Hindlimb muscle (tissue), 1 donor: ENCODE data around the gene TMEM97. TPM values are rescaled to one million over a fixed set of nuclear protein-coding genes. Genes with fewer than 3 reads are reported as not detected.
"Not testable (repeated sequence)": the region's sequence is repeated elsewhere in the genome, so short reads cannot be mapped to it uniquely, and the experiment has no call there.

Source experiments
- DNase-seq: peaks from one replicate; pipeline ENCODE4 v3.0.0-alpha.2; 2013
- polyA plus RNA-seq: library from polyadenylated mRNA; unstranded; fragments of 120-200 nt; gene quantifications from one replicate; pipeline ENCODE4 v1.2.1, GENCODE V29; 2013; ENCODE audit not compliant: insufficient read length

Gene TMEM97
- 16.1 TPM for polyA plus RNA-seq

DNA sequence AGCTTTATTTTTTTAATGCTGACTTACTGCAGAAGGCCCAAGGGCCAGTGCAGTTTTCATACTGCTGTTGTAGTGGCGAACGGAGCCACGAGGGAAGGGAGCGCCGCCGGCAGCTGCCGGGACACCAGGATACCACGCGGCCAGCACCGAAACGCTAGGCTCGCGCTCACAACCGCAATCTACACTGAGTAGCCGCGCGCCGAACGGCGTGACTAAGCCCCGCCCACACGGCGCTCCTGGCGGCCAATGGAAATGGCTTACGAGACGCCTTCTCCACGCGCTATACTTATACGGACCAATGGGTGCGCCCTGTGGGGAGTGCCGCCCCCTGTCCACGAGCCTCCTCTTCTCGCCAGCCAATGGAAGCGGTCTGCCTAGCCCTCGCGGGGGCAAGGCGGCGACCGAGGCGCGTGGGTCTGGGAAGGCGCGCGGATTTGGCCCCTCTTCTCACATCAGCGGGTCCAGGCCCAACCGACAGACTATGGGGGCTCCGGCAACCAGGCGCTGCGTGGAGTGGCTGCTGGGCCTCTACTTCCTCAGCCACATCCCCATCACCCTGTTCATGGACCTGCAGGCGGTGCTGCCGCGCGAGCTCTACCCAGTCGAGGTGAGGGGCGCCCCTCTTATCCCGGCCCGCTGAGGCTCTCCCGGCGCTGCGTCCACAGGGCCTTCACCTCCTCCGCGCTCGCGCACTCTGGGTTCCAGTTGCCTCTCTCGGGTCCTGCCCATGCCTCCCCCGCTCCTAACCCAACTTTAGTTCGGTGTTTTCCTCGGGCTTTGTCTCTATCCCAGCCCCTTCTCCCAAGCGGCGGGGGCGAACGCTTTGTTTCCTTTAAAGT, at the start of gene TMEM97:
Gene TMEM97, plus strand, starts transcription at position 442 of the 839 bp plus-strand sequence. Its CDS starts 40 bp downstream, at position 482.
- peak; percentile 96 for DNase-seq

DNA sequence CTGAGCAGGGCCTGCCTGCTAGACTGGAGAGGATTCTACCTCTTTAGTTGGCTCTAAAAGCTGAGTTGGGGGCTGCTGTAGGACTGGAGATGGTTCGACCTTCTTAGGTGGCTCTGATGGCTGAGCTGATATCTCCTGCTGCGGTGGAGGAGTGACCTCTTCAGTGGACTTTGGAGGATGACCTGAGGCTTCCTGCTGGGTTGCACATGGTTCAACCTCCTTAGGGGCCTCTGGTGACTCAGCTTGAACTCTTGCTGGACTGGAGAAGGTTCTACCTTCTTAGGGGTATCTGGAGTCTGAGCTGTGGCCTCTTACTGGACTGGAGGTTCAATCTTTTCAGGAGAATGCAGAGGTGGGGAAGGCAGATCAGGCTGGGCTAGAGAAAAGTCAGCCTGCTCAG, 48.9 kb upstream of the TMEM97 start:
- no peak for DNase-seq

DNA sequence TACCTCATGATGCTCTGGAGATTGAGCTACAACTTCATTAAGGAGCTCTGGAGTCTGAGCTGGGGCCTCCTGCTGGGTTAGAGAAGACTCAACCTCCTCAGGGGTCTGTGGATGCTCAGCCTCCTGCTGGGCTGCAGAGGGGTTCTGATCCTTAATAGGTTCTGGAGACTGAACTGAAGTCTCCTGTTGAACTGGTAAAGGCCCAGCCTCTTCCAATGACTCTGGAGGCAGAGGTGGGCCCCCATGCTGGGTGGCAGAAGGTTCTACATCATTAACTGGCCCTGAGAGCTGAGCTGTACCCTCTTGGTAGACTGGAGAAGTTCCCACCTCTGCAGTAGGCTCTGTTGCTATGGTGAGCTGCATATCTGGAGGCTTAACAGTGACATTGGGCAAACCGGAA, 48.1 kb upstream of the TMEM97 start:
- no peak for DNase-seq

DNA sequence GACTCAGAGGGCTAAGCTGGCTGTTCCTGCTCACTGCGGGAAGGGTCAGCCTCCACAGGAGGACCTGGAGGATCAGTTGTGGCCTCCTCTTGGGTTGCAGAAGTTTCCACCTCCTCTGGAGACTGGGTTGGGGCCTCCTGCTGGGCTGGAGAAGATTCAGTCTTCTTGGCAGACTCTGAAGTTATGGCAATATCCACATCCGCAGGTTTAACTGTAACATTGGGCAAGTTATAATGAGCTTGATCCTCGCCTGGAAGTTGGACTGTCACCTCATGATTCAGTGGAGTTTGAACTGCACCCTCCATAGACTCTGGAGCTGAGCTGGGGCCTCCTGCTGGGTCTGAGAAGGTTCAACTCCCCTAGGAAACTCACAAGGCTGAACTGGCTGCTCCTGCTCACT, 47.6 kb upstream of the TMEM97 start:
- DNase-seq: no peak

DNA sequence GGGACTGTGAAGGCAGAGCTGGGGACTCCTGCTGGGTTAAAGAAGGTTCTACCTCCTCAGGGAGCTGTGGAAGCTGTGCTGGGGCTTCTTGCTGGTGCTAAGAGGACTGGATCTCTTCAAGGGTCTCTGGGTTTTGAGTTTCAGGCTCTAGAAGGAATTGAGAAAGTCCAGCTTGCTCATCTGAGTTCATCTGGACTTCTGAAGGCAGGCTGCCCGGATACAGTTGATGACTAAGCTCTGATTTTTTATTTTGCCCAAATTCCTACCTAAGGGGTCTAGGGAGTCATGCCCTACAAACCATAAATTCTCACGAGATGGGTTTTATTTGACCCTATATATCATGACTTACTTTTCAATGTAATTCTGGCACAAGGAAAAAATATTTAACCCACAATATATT, 46.8 kb upstream of the TMEM97 start:
- DNase-seq: no peak

DNA sequence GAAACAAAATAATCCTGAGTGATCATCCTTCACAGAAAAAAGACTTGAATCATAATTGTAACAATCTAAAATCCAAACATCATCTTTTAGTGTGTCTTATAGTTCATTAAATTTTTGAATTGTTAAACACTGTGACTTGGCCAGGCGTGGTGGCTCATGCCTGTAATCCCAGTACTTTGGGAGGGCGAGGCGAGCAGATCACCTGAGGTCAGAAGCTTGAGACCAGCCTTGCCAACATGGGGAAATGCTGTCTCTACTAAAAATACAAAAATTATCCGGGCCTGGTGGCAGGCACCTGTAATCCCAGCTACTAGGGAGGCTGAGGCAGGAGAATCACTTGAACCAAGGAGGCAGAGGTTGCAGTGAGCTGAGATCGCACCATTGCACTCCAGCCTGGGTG, 45.7 kb upstream of the TMEM97 start:
- not testable (repeated sequence) for DNase-seq

DNA sequence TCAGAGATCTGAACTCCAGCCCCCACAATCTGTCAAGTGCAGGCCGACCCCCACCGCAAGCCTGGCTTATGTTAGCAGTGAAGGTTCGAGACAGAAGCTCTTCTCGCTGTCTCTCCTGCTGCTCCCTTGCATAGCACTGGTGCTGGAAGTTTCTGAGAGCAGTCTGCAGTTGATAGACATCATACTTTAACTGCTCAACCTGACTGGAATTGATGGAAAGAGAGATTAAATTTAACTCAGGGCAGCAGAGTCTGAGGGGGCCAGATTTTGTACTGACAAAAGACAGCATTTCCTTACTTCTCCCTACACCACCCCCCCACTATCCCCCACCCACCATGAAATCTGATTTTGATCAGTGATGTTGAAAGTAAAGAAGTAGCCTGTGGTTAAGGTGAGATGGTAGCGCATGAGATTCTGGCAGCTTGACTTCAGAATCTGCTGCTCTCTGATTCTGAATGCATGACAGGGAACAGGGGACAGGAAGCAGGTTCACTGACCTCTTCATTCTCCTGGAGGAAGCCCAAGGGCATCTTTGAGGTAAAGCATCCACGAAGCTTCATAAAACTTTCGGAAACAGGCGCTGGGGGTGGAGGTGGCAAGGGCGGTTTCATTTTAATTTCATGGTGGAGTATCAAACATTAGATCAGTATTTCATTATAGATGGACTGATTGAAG, 44.3 kb upstream of the TMEM97 start:
- DNase-seq: no peak

DNA sequence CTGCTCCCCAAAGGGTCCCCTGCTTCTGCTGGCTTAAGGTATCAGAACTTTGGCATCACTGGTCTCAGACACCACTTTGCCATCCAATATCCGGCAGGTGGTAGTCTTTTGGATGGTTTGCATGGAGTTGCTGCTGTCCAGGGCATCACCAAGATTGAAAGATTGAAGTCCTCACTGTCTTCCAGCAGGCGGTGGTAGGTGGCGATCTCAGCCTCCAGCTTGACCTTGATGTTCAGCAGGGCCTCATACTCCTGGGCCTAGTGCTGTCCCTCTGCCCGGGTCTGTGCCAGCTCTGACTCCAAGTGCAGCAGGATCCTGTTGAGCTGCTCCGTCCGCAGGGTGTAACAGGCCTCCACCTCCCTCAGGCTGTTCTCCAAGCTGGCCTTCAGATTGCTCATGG, 43.0 kb upstream of the TMEM97 start:
- DNase-seq: no peak

DNA sequence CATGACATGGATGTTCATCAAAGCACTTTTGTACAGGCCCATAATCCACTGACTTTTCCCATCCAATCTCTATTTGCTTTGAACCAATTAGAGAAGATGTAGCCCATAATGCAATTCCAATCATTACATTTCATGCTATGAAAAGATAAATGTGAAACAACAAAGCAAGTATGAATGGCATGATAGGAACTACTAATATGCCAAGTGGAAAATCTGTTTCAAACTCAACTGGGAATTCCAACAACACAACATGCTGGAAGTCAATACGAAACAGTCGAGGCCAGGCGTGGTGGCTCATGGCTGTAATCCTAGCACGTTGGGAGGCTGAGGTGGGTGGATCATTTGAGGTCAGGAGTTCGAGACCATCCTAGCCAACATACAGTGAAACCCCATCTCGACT, 39.6 kb upstream of the TMEM97 start:
- no peak for DNase-seq

DNA sequence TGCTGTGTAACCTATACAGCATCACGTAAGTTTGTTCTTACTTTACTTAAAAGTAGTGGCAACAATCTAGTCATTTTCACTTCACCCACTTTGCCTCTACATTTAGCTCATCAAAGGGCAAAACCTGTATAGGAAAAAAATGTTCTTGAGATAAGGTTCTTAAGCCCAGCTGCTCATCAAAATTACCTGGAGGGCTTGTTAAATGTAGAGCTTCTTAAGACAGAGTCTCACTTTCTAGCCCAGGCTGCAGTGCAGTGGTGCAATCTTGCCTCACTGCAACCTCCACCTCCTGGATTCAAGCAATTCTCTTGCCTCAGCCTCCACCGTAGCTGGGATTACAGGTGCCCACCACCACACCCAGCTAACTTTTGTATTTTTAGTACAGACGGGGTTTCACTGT, 38.2 kb upstream of the TMEM97 start:
- no peak for DNase-seq

DNA sequence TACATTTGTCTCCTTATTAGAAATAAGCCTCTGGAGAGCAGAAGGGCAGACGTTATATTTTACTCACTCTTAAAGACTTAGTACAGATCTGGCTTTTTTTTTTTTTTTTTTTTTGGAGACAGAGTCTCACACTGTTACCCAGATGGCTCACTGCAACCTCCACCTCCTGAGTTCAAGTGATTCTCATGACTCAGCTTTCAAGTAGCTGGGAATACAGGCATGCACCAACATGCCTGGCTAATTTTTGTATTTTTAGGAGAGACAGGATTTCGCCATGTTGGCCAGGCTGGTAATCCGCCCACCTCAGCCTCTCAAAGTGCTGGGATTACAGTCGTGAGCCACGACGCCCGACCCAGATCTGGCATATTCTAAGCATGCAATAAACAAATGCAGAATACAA, 36.4 kb upstream of the TMEM97 start:
- DNase-seq: no peak

DNA sequence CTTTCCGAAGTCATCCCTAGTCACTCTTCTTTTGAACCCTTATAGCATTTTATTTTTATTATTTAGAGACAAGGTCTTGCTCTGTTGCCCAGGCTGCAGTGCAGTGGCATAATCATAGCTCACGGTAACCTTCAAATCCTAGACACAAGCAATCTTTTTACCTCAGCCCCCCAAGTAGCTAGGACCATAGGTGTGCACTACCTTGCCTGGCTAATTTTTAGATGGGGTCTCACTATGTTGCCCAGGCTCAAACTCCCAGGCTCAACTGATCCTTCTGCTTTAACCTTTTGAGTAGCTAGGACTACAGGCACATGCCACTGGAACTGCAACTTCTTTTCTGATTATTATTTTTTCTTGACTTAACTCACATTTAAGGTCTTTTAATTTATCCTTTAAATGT, 33.0 kb upstream of the TMEM97 start:
- DNase-seq: no peak

DNA sequence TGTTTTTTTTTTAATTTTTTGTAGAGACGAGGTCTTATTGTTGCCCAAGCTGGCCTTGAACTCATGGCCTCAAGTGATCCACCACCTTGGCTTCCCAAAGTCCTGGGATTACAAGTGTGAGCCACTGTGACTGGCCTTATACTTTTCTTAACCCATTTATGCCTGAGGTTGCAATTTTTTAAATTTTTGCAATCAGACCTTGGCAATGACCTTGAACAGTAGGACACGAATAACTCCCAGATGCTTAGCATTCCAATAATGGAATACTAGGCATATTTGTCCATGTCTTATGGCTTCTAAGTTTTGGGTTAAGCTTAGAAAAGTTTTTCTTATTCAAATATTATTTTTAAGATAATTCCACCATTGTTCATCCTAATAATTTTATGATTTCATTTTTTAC, 28.3 kb upstream of the TMEM97 start:
- DNase-seq: no peak

DNA sequence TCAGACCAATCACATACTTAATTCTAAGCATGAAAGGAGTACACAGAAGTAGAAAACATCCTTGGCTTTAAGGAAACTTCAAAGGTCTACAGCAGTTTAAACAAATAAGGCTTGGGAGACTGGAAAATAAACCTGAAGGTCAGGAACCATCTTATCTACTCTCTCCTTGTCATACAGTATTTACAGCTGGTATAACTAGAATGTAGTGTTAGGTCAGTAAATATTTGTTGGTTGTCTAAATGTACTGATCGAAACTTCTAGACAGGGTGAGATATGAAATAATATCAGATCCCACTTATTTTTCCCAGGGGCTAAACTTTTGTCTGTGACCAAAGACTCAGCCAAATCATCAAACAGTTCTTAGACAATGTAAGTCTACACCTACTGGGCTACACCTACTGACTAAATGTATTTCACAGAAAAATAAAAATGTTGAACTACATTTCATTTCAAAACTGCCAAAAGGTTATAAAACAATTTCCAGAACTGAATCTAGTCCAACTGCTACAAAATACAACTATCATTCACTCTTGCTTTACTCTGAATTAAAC, 27.1 kb upstream of the TMEM97 start:
- no peak for DNase-seq

DNA sequence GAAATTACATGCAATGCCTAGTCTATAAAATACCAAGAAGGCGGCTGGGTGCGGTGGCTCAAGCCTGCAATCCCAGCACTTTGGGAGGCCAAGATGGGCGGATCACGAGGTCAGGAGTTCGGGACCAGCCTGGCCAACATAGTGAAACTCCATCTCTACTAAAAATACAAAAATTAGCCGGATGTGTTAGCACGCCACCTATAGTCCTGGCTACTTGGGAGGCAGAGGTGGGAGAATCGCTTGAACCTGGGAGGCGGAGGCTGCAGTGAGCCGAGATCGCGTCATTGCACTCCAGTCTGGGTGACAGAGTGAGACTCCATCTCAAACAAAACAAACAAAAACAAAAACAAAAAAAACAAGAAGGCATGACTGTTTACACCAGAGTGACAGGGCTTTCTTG, 26.1 kb upstream of the TMEM97 start:
- not testable (repeated sequence) for DNase-seq

DNA sequence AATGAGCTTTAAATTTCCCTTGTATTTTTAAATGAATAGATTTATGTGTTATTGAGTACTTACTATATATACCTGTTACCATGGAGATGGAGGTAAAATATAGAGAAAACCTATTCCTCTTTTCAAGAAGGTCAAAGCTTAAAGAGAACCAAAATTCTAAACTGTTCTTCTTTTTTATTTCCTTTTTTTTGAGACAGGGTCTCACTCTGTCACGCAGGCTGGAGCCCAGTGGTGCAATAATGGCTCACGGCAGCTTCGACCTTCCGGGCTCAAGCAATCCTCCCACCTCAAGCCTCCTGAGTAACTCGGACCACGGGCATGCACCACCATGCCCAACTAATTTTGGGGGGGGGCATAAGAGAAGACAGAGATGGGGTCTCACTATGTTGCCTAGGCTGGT, 25.0 kb upstream of the TMEM97 start:
- no peak for DNase-seq

DNA sequence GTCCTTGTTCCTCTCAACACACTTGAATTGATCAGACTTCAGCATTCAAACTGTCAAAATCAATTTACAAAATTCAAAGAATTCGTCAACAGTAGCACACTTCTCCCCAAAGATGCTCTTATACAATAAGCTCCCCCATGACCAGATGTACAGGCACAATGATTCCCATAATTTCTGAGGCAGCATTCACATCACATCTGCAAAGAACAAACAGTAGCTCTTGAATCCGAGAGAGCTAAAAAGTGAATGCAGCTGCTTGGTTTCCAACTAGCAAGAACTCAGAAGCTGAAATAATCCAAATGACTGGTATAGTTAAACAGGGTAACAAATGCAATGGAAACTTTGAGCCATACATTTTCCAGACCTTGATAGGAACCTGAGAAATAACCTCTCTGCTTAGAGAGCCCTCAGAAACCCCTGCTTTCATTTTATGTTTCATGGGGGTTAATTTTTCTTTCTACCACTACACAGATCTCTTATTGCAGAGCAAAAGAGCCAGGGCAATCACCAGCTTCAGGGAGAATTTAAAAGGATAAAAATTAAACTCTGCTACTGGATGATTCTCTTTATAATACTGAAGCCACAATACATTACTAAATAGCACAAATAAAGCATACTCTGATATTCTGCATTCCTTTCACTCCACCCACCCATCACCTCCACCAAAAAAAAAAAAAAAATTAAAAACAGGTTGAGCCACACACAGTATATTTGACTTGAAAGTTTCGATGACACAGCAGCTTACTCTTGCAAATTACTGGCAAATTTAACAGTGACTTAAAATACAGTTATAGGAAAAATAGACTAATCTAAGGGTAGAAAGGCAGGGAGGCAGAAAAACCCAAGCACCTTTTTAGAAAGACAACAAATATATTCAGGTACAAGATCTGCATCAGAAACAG, 23.1 kb upstream of the TMEM97 start:
- no peak for DNase-seq

DNA sequence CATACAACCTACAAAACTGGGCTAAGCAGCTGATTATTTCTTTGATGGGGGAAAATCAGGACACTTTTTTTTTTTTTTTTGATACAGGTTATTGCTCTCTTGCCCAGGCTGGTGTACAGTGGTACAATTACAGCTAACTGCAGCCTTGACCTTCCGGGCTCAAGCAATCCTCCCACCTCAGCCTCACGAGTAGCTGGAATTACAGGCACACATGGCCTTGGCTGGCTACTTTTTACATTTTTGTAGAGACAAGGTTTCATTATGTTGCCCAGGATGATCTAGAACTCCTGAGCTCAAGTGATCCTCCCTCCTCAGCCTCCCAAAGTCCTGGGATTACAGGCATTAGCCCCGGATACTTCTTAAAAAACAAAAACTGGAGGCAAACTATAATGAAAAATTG, 20.6 kb upstream of the TMEM97 start:
- no peak for DNase-seq

DNA sequence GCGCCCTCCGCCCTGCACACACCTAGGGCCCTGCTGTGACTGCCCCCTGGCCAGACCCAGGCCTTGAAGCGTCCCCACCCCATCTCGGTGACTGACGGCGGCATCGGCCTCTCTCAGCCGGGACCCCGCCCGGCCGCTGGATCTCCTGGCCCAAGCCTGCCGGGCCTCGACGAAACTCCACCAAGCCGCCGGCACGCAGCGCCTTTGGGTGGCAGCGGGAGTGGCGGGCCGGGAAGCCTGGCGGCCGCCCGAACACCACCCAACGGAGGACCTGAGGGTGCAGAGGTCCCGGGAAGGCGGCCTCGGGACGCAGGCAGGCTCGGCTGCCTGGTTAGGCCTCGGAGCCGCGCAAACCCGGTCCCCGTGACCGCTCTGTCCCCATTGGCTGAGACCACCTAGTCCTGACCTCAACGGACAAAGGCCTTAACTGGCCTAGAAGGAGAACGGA, 12.0 kb upstream of the TMEM97 start:
- no peak for DNase-seq

DNA sequence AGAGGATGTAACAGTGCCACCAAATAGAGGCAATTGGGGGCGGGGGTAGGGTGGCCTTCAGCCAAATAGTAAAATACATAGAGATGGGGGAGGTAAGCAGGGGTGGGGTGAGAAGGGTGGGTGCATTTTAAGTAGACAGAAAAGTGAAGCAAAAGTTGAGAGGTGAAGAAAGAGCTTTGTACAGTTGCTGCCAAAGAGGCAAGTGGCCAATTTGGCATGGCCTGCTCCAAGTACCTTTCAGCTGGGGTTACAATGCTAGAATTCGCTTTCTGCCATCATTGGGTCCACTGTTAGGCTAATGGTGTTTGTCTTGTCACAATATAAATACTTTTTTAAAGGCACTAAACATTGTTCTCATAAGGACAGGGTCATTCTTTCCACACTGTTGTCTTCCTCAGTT, 5.2 kb upstream of the TMEM97 start:
- no peak for DNase-seq

DNA sequence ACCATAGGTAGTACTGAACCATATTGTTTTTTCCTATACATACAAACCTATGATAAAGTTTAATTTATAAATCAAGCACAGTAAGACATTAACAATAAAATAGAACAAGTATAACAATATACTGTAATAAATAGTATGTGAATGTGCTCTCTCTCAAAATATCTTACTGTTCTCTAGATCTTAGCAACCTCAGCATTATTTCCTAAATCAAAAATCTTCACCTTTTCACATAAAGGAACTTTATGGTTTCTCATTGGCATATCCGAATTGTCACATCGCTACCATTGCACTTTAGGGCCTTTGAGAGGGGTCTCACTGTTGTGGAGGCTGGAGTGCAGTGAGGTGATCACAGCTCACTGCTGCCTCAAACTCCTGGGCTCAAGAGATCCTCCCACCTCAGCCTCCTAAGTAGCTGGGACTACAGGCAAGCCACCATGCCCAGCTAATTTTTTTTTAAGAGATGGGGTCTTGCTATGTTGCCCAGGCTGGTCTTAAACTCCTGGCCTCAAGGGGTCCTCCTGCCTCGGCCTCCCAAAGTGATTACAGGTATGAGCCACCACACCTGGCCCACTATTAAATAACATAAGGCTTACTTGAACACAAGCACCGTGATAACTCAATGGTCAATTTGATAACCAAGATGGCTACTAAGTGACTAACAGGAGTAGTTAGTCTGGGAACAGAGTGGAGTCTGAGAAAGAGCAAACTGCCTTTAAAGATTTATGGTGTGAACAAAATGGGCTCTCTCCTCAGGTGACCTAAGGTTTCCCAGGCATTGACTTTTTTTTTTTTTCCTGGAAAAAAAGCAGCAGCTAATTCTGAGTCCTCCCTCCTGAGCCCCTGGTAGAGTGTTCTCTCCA, 2.9 kb upstream of the TMEM97 start:
- no peak for DNase-seq
